HepG2 (cell line): ENCODE measurements around the gene SYNGR1. TPM values are rescaled to one million over a fixed set of nuclear protein-coding genes. Genes with fewer than 3 reads are reported as not detected.
A peak's percentile ranks its signal among the peaks of the same experiment; 100 is the strongest.

Experiments used
- ATF7-NPFF ChIP-seq: sonication (generic); formaldehyde crosslinking; IDR thresholded peaks from 2 replicates; pipeline ENCODE4 v1.8.1; 2023; ENCODE audit warnings: mild to moderate bottlenecking, low read depth, missing genetic modification reagents, moderate library complexity
- HMG20B ChIP-seq: conservative IDR thresholded peaks from 2 replicates; pipeline ENCODE4 v1.6.1; 2016; ENCODE audit warnings: missing genetic modification reagents, missing compliant biosample characterization
- HNRNPK ChIP-seq: fragments of 200-400 bp; formaldehyde crosslinking; IDR thresholded peaks from 2 replicates; pipeline ENCODE4 v1.6.1; 2018; ENCODE audit warnings: low read length, low read depth, moderate library complexity, mild to moderate bottlenecking; ENCODE audit not compliant: poor library complexity, severe bottlenecking
- IKZF1 ChIP-seq: fragments of 450-650 bp; IDR thresholded peaks from 2 replicates; pipeline ENCODE4 v1.7.1; 2016
- KLF11 ChIP-seq: IDR thresholded peaks from 2 replicates; pipeline ENCODE4 v1.6.1; 2016; ENCODE audit warnings: missing compliant biosample characterization
- KMT2B ChIP-seq: IDR thresholded peaks from 2 replicates; pipeline ENCODE4 v1.6.1; 2016; ENCODE audit warnings: missing genetic modification reagents, missing compliant biosample characterization
- PHB2 ChIP-seq: fragments of 450-650 bp; IDR thresholded peaks from 2 replicates; pipeline ENCODE4 v1.6.1; 2018; ENCODE audit not compliant: partially characterized antibody
- PHF21A ChIP-seq: sonication (generic); formaldehyde crosslinking; IDR thresholded peaks from 2 replicates; pipeline ENCODE4 v1.5.0; 2020; ENCODE audit warnings: mild to moderate bottlenecking, missing genetic modification reagents
- POLR2AphosphoS2 ChIP-seq: IDR thresholded peaks from 2 replicates; pipeline ENCODE4 v1.6.1; 2011; ENCODE audit warnings: low read depth, low read length, improper control_type of control experiment
- SIX4 ChIP-seq: sonication (generic); formaldehyde crosslinking; IDR thresholded peaks from 2 replicates; pipeline ENCODE4 v1.4.0; 2020; ENCODE audit warnings: missing genetic modification reagents
- SNAPC4 ChIP-seq: sonication (generic); formaldehyde crosslinking; IDR thresholded peaks from 2 replicates; pipeline ENCODE4 v1.4.0; 2020; ENCODE audit warnings: mild to moderate bottlenecking, missing genetic modification reagents
- SNAPC5 ChIP-seq: sonication (generic); formaldehyde crosslinking; IDR thresholded peaks from 2 replicates; pipeline ENCODE4 v1.8.1; 2023; ENCODE audit warnings: mild to moderate bottlenecking, missing genetic modification reagents, borderline replicate concordance
- THYN1 ChIP-seq: sonication (generic); formaldehyde crosslinking; IDR thresholded peaks from 2 replicates; pipeline ENCODE4 v1.8.1; 2023; ENCODE audit warnings: low read depth, mild to moderate bottlenecking, moderate library complexity, missing genetic modification reagents, borderline replicate concordance
- TRAFD1 ChIP-seq: sonication (generic); formaldehyde crosslinking; IDR thresholded peaks from 2 replicates; pipeline ENCODE4 v1.5.1; 2020; ENCODE audit warnings: missing genetic modification reagents, mild to moderate bottlenecking, borderline replicate concordance
- ZKSCAN8 ChIP-seq: IDR thresholded peaks from 2 replicates; pipeline ENCODE4 v1.6.1; 2016; ENCODE audit warnings: borderline replicate concordance, missing genetic modification reagents, missing compliant biosample characterization
- ZNF160 ChIP-seq: sonication (generic); formaldehyde crosslinking; IDR thresholded peaks from 2 replicates; pipeline ENCODE4 v1.8.0; 2022; ENCODE audit warnings: mild to moderate bottlenecking, inconsistent platforms, missing genetic modification reagents
- ZNF460 ChIP-seq: sonication (generic); formaldehyde crosslinking; IDR thresholded peaks from 2 replicates; pipeline ENCODE4 v1.5.1; 2020; ENCODE audit warnings: missing genetic modification reagents, mild to moderate bottlenecking, borderline replicate concordance
- ZNF557 ChIP-seq: sonication (generic); formaldehyde crosslinking; IDR thresholded peaks from 2 replicates; pipeline ENCODE4 v1.4.0; 2020; ENCODE audit warnings: missing genetic modification reagents
- ZNF616 ChIP-seq: sonication (generic); formaldehyde crosslinking; IDR thresholded peaks from 2 replicates; pipeline ENCODE4 v1.5.0; 2020; ENCODE audit warnings: low read depth, mild to moderate bottlenecking, missing genetic modification reagents
- ZNF652 ChIP-seq: IDR thresholded peaks from 2 replicates; pipeline ENCODE4 v1.6.1; 2016; ENCODE audit warnings: low read depth, borderline replicate concordance
- ZNF678 ChIP-seq: sonication (generic); formaldehyde crosslinking; IDR thresholded peaks from 2 replicates; pipeline ENCODE4 v1.4.0; 2020; ENCODE audit warnings: mild to moderate bottlenecking, missing genetic modification reagents
- ZNF83 ChIP-seq: sonication (generic); formaldehyde crosslinking; IDR thresholded peaks from 2 replicates; pipeline ENCODE4 v1.4.0; 2020; ENCODE audit warnings: missing genetic modification reagents, mild to moderate bottlenecking, borderline replicate concordance
- ZNF879 ChIP-seq: sonication (generic); formaldehyde crosslinking; IDR thresholded peaks from 2 replicates; pipeline ENCODE4 v1.8.1; 2023; ENCODE audit warnings: missing genetic modification reagents
- ZSCAN25 ChIP-seq: sonication (generic); formaldehyde crosslinking; IDR thresholded peaks from 2 replicates; pipeline ENCODE4 v1.8.0; 2022; ENCODE audit warnings: mild to moderate bottlenecking, missing genetic modification reagents
- polyA plus RNA-seq, 8 experiments: library from polyadenylated mRNA; depleted of rRNA in 3 of 8; stranded (reverse) in 7 of 8; unstranded in 1 of 8; fragments of >200 nt; fragmentation: Illumina TruSeq in 4 of 8; extraction: Trizol in 4 of 8; gene quantifications; 2 replicates each; pipeline versions ENCODE4 v1.2.1 to v1.2.3, GENCODE V29; 2011 to 2016; ENCODE audit warnings: low read depth in 4 of 8, missing spikeins in 1 of 8, mixed read lengths in 1 of 8; ENCODE audit not compliant: insufficient read depth in 1 of 8
- total RNA-seq, 5 experiments: library from RNA; depleted of rRNA; stranded (reverse); fragments of >200 nt; fragmentation: Illumina TruSeq; extraction: Trizol; gene quantifications; 2 replicates each; pipeline ENCODE4 v1.2.3, GENCODE V29; 2016; ENCODE audit warnings: low read depth in 1 of 5

Gene SYNGR1
- total and polyA plus RNA-seq, 2 of the 13 experiments (the other 11 are each of a cell fraction or from before 2014, with no cell fraction given): 0.27 to 2.7 TPM

- TF ChIP-seq POLR2AphosphoS2: peak; percentile 98
- no peak for TF ChIP-seq IKZF1
- no peak; the same call in 1 of the 2 replicates for TF ChIP-seq SNAPC5 (CRISPR knock-in tag)
- TF ChIP-seq ZNF678 (CRISPR knock-in tag): no peak
- TF ChIP-seq SIX4 (CRISPR knock-in tag): 0 out of 2 replicates have a peak, but pooled peaks have one; percentile 30
- TF ChIP-seq KLF11 (CRISPR knock-in tag): no peak
- peak; percentile 94 for TF ChIP-seq PHF21A
- no peak for TF ChIP-seq TRAFD1 (CRISPR knock-in tag)
- TF ChIP-seq ATF7-NPFF (CRISPR knock-in tag): no peak; the same call in 1 of the 2 replicates
- TF ChIP-seq ZNF83 (CRISPR knock-in tag): no peak
- peak; percentile 66; the same call in 1 of the 2 replicates for TF ChIP-seq ZNF879 (CRISPR knock-in tag)
- TF ChIP-seq SNAPC4 (CRISPR knock-in tag): peak; percentile 48; the same call in 1 of the 2 replicates
- no peak for TF ChIP-seq HMG20B (CRISPR knock-in tag)
- no peak; the same call in 1 of the 2 replicates for TF ChIP-seq ZKSCAN8 (CRISPR knock-in tag)
- peak; percentile 6; the same call in 1 of the 2 replicates for TF ChIP-seq ZNF460 (CRISPR knock-in tag)
- TF ChIP-seq KMT2B: no peak; the same call in 1 of the 2 replicates
- TF ChIP-seq ZNF652 (CRISPR knock-in tag): no peak
- TF ChIP-seq THYN1 (CRISPR knock-in tag): no peak
- TF ChIP-seq PHB2: no peak
- no peak for TF ChIP-seq HNRNPK
- no peak for TF ChIP-seq ZNF557 (CRISPR knock-in tag)
- 0 out of 2 replicates have a peak, but pooled peaks have one; percentile 65 for TF ChIP-seq ZNF160
- no peak; the same call in none of the 2 replicates for TF ChIP-seq ZSCAN25 (CRISPR knock-in tag)
- TF ChIP-seq ZNF616 (CRISPR knock-in tag): no peak
These were observed 30.3 kb upstream of the SYNGR1 start, which contains the start of gene RPL3 (continued) for GRCh38 chr22:39319284-39320022.
